SK-N-DZ (cell line): ENCODE data around the gene THEM4.

Source experiments
- DNase-seq: peaks from one replicate; pipeline ENCODE4 v3.0.0-alpha.2; 2015; ENCODE audit warnings: low spot score
- small RNA-seq, 2 experiments: library from RNA; depleted of rRNA; stranded (forward); fragments of <200 nt; gene quantifications; one replicate each; pipeline ENCODE3, GENCODE V24; 2014

The THEM4 gene

DNA sequence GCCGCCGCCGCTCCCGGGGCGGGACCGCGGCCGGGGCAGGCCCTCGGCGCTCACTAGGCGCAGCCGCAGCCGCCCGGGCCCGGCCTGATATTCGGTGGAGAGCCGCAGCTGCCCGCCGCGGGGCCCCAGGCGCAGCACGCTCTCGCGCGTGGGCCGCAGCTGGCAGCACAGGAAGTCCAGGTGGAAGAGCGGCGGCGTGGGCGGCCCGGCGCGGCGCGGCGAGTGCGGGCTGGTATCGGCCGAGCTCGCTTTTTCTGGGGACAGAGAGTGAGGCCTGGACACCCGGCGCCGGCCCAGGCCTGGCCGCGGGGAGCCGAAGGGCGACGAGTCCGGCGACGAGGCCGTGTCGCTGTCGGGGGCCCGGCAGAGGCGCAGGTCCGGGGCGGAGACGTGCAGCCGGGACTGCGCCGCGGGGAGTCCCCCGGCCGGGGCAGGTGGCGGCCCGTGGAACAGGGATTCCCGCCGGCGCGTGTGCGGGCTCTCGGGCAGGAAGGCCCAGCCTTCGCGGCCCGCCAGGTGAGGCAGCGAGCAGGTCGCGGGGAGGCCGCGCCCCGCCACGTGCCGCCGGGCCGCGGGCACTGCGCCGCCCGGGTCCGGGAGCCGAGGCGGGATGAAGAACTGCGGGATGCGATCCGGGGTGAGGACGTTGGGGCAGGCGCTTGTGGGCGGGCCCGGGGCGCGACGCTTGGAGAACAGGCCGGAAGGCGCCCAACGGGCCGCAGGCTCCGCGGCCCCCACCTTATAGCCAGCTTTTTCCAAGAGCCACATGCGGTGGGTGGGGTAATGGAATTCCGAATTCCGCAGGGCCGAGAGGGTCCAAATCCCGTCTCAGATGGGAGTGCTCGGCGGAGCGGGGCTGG is 70.9 kb downstream of the THEM4 start:
- DNase-seq, result no peak

DNA sequence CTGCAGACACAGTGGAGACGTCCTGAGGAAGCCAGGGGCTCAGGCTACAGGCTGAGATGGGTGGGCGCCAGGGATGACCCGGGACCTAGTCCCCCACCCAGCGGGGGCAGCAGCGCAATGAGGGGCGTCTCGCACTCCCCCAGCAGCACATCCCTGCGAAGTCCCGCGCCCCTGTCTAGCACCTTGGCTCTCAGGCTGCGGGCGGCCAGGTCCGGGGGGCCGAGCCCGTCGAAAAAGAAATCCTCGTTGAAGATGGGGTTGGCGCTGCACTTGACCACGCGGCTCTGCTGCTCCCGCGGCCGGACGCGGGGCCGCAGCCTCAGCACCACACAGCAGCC is 71.5 kb downstream of the THEM4 start:
- no peak for DNase-seq

- DNase-seq, result no peak
Measured at GRCh38 chr1:151837197-151837596, 72.1 kb downstream of the THEM4 start.

DNA sequence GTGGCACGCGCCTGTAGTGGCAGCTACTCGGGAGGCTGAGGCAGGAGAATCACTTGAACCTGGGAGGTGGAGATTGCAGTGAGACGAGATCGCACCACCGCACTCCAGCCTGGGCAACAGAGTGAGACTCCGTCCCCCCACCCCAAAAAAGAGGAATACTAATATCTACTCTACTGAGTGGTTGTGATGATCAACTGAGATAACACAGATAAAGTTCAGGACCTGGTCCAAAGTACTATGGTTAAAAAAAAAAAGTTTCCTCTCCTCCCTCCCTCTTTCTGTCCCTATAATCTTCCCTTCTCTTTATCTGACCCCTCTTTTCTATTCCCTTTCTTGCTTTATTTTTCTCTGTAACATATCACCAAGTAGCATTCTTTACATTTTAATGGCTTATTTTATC is 73.7 kb downstream of the THEM4 start:
- DNase-seq, result no peak

- DNase-seq, result no peak
Measured at GRCh38 chr1:151834239-151834638, 75.1 kb downstream of the THEM4 start.

DNA sequence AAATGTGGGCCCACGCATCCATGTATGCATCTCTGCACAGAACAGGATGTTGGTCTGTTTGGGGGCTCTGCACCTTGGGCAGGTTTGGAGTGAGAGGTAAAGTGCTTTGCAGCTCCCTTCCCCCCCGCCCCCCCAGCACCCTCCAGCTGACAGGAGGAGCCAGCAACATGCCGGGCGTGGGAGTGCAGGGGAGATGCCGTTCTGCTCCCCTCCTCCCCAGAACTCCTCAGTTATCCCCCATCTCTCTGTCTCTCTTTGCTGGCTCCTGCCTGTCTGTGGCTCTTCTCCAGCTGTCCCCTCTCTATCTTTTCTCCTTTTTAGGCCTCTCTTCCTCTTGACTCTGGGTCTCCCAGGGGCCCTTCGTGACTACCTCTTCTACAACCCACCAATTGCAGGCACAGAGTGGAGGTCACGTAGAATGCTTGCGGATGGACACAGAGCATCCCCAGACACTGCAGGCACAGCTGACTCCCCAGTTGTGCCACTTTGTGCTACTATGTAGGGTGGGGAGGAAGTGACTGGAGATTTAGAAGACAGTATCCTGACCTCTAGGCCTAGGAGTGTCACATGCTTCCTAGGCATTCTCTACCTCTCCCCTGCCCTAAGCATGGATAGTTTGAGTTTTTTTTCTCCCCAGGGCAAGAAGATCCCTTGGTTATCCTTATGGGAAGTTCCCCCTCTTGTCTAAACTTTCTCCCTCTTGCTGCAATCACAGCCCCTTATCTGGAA is 76.0 kb downstream of the THEM4 start:
- no peak for DNase-seq

DNA sequence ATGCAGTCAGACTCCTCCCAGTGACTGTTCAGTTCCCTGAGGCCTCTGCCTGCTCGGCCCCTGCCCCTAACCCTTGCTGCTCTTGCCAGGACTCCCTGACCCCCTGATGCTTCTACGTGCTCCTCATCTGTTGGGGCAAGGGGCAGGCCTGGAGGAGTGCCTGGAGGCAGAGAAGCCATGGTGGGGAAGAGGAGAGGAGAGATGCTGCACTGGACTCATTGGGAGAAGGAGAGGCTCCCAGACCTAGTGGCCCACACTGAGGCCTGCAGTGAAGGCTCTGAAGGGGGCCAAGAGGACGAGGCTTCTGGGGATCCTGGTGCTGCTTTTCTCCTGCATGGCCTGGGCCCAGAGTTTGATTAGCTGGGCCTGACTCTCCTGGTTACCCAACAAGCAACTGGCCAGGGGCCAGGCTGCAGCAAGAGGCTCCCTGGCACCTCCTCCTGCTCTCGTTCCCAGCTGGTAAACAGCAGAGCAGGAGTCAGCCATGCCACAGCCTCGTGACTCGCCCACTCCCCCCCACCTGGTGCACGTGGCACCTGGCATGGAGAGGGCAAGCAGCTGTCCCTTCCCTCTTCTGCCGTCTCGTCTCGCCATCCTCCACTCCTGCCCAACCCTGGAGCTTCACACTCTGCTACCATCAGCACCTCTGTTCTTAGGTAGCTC is 76.9 kb downstream of the THEM4 start:
- DNase-seq, result no peak

DNA sequence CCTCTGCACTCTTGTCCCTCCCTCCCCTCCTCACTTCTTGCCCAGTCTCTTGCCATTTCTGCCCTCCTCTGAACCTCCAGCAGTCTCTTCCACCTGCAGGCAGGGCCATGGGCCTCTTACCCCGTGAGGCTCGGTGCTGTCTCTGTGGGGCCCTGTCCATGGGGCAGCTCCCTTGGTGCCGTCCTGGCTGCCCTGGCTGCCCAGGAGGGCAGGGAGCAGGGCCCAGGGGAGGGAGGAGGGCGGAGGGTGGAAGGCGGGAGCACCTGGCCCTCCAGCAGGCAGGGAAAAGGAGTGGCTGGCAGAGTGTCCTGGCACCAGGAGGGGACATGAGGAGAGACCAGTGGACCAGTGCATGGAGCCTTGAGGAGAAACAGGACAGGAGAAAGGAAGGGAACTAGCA is 77.7 kb downstream of the THEM4 start, which contains the start of gene RORC:
Gene RORC, minus strand, starts transcription at position 198 of the 400 bp plus-strand sequence. Its CDS starts 38 bp downstream, at position 160.
- no peak for DNase-seq

DNA sequence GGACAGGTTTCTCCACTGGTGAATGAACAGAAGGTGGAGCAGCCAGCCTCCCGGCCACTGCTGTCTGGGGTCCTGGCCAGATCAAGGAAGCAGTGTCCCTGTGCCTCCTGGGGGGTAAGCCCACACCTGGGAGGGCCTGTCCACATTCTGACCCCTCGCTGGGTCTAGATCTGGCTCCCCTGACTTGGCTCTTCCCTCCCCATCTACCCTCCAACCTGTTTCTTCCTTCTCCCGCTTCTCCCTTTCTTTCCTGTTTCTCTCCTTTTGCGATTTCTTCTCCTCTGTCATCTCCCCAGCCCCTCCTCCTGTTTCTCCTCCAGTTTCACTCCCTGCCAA is 78.1 kb downstream of the THEM4 start:
- no peak for DNase-seq

- DNase-seq, result no peak
Measured at GRCh38 chr1:151830055-151830454, 79.3 kb downstream of the THEM4 start.

DNA sequence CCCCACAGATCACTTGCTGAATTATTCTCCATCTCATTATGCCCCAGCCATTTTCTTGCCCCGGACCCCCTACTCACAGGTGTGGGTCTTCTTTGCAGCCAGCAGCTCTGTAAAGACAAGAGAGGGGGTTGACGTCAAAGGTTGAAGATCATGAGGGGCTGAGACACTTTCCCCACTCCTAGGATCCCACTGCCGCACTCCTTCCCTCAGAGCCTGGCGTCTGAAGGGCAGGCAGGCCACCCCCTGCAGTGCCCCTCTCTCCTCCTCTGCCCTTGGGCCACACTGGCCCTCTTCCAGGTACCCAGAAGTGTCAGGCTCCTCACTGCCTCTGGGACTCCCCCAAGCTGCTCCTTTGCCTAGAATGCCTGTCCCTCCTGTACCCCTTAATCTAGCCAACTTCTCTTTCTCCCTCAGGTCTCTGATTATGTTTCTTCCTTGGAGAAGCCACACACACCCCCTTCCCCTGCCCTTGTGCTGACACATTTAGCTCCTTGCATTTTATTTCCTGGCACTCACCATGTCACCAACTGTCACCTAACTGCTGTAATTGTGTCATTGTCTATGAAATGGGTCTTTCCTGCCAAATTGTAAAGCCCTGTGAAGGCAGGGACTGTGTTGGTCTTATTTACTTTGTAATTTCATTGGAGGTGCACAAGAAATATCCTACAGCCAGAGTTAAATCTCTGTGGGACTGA is 79.8 kb downstream of the THEM4 start:
- DNase-seq, result no peak

- no peak for DNase-seq
Measured at GRCh38 chr1:151828921-151829320, 80.4 kb downstream of the THEM4 start.

- no peak for DNase-seq
Measured at GRCh38 chr1:151827853-151828252, 81.5 kb downstream of the THEM4 start.

DNA sequence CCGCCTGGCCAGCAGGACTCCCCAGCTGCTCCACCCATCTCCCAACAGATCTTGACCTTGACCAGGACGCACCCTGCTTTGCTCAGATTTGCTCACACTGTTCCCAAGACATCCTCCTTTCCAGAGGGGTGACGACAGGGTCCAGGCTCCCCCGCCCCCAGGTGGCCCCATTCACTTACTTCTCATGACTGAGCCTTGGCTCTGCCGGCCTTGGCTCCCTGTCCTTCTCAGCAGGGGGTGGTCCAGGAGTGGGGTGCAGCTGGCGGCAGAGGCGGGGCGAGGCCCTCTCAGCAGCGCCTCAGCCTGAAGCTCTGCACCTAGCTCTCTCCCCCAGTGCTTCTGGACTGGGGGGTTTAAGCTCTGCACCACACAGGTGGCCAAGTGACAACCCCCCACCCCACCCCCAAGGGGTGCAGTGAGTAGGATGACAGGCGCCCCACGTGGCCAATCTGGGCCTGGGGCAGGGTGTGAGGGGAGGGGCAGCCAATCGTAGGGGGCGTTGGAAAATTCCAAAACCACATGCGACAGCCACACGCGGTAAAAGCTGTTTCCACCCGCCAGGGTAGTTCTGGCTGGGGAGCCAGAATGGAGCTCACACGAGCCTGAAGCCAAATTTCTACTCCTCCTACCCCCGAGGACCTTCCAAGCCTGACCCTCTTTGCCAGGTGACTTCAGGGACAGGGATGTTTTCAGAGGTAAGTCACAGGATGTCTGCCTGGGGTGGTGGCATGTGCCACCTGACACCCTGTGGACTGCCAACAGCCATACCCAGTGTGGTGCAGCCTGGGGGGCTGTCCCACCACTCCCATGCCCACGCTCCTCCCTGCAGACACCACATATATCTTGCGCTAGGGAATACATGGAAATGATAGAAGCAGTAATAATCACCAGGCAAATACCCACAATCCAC is 83.3 kb downstream of the THEM4 start:
- no peak for DNase-seq

GRCh38 chr1:151825204-151825603 is 84.1 kb downstream of the THEM4 start:
- DNase-seq, result no peak

Small RNA genes within 50 kb of the gene (small RNA-seq; reads per million reads assigned to genes)
- 0 reads per million in 2 experiments for gene RF00019
